ENCODE data around the gene HNF1B. TPM values are rescaled to one million over a fixed set of nuclear protein-coding genes. Genes with fewer than 3 reads are reported as not detected.

HNF1B gene
- total RNA-seq, 1 donor from 2014 or later = not detected

DNA sequence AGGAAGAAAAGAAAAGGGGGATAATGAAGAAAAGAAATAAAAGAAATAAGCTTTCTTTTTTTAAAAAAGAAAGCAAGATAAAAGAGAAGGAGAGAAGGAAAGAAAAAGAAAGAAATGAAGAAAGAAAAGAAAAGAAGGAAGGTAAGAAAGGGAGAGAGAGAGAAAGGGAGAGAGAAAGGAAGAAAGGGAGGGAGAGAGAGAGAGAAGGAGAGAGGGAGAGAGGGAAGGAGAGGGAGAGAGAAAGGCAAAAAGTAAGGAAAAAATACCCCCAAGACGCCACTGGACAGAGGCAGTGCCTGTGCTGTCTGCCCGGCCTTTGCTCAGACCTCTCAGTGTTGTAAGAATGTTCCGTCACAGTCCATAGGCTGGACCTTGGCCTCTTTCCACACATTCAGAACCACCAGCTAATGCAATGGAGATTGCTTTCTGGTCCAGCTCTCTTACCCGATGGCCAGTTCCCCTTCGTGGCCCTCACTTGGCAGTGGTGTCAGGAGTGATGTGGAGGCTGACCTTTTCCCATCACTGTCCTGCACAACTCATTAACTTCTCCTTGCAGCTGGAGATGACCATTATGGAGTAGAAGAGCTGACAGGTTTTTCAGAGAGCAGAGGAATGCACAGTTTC lies 14.3 kb upstream of the HNF1B start:
- Mint-ChIP-seq H3K27ac (ENCODE audit: unreplicated experiment) (no peak overlapping the region), H3K4me3 (no peak overlapping the region), H3K9me3 (no peaks in the 10 kb centered on the region), H3K4me1 (no peaks in the 10 kb centered on the region), H3K27me3 (ENCODE audit: low read depth) (peaks cover 43% of the 10 kb centered on the region), H3K36me3 (ENCODE audit: low read depth) (no peaks in the 10 kb centered on the region)
- DNase-seq (ENCODE audit: low read depth, low spot score) = no peak
- TF ChIP-seq, protein P1, sequence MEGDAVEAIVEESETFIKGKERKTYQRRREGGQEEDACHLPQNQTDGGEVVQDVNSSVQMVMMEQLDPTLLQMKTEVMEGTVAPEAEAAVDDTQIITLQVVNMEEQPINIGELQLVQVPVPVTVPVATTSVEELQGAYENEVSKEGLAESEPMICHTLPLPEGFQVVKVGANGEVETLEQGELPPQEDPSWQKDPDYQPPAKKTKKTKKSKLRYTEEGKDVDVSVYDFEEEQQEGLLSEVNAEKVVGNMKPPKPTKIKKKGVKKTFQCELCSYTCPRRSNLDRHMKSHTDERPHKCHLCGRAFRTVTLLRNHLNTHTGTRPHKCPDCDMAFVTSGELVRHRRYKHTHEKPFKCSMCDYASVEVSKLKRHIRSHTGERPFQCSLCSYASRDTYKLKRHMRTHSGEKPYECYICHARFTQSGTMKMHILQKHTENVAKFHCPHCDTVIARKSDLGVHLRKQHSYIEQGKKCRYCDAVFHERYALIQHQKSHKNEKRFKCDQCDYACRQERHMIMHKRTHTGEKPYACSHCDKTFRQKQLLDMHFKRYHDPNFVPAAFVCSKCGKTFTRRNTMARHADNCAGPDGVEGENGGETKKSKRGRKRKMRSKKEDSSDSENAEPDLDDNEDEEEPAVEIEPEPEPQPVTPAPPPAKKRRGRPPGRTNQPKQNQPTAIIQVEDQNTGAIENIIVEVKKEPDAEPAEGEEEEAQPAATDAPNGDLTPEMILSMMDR (conservative IDR thresholded peaks at IDR 0.05) = no peak

DNA sequence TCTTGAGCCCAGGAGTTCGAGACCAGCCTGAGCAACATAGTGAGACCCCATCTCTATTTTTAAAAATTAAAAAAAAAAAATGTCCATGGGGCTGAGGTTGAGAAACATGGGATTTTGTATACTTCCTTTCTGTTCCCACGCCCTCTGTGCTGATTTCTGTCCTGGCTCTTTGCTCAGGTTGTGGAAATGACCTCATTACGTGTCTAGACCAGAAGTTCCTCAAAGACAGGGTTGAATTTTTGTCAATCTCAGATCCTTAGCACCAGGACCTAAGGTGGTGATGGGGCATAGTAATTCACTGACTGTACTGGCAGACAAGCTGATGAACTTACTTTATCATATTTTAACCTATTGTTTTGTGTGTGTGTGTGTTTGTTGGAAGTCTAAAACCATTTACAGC lies 11.2 kb upstream of the HNF1B start:
- TF ChIP-seq, protein P1 (conservative IDR thresholded peaks at IDR 0.05) = no peak
- no peak for DNase-seq (ENCODE audit: low read depth, low spot score)
- H3K27me3 Mint-ChIP-seq (ENCODE audit: low read depth) = peaks cover 41% of the 10 kb centered on the region
- no peaks in the 10 kb centered on the region for H3K9me3 Mint-ChIP-seq
- H3K4me3 Mint-ChIP-seq = no peak overlapping the region
- H3K36me3 Mint-ChIP-seq (ENCODE audit: low read depth) = no peaks in the 10 kb centered on the region
- H3K27ac Mint-ChIP-seq (ENCODE audit: unreplicated experiment) = no peak overlapping the region
- H3K4me1 Mint-ChIP-seq = no peaks in the 10 kb centered on the region

DNA sequence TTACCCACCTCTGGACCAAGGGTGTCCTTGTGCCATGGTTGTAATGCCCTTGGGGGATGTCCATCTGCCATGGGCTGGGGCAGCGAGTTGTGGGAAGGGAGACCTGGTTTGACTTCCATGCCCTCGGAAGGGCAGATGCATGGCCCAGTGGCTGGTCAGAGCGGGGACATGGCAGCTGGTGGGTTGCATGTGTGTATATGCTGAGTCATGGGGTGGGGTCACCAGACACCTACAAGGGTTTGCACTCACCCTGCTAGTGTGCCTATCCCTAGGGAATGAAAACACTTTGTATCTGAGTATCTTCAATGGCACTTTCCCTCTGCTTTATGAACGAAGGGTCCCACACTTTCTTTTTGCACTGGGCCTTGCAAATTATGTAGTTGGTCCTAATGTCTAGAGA lies 10.6 kb upstream of the HNF1B start:
- TF ChIP-seq, protein P1 (conservative IDR thresholded peaks at IDR 0.05) = no peak
- Mint-ChIP-seq H3K4me1 (no peaks in the 10 kb centered on the region), H3K27ac (ENCODE audit: unreplicated experiment) (no peak overlapping the region), H3K27me3 (ENCODE audit: low read depth) (peaks cover 47% of the 10 kb centered on the region), H3K9me3 (no peaks in the 10 kb centered on the region), H3K4me3 (no peak overlapping the region), H3K36me3 (ENCODE audit: low read depth) (no peaks in the 10 kb centered on the region)
- DNase-seq (ENCODE audit: low read depth, low spot score) = no peak

DNA sequence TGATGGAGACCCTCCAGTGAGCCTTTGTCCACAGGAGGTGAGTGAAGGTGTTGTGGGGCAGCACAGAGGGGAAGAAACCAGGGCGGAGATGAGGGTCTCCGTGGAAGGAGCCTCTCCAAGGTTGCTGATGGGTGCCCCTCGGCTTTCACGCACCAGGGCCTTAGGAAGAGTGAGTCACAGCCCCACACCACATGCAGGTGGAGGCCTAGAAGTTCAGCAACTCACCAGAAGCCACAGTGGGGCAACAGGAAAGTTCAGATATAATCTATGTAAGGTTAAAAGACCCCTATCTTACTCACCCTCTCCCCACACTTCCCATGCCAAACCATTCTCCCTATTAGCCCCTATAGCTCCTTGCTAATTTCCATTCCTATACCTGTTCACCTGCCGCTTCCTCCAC lies 9.5 kb upstream of the HNF1B start:
- Mint-ChIP-seq H3K27me3 (ENCODE audit: low read depth) (peaks cover 49% of the 10 kb centered on the region), H3K4me1 (no peaks in the 10 kb centered on the region)
- TF ChIP-seq, protein P1 (conservative IDR thresholded peaks at IDR 0.05) = no peak

DNA sequence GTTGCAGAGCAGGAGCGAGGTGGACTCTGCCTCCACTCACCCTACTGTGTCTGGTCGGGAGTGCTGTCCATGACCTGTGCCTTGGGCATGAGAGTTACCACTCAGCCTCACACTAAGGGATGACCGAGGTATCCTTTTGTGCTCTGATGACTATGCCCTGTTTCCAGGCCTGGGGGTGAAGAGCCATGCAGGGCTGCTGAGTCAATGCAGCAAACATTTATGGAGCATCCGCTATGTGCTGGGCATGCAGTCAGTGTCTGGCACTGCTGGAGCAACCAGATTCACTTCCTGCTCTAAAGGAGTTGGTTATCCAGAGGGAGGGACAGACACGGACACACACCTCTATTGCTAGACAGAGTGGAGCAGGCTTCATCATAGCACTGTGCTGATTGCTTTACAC lies 7.6 kb upstream of the HNF1B start:
- no peaks in the 10 kb centered on the region for H3K4me1 Mint-ChIP-seq
- DNase-seq (ENCODE audit: low read depth, low spot score) = no peak
- no peak overlapping the region for H3K27ac Mint-ChIP-seq (ENCODE audit: unreplicated experiment)
- H3K9me3 Mint-ChIP-seq = no peaks in the 10 kb centered on the region
- TF ChIP-seq, protein P1 (conservative IDR thresholded peaks at IDR 0.05) = no peak
- H3K36me3 Mint-ChIP-seq (ENCODE audit: low read depth) = no peaks in the 10 kb centered on the region
- no peak overlapping the region for H3K4me3 Mint-ChIP-seq
- H3K27me3 Mint-ChIP-seq (ENCODE audit: low read depth) = peaks cover 63% of the 10 kb centered on the region

More for the DNA sequence above, 9.5 kb upstream of the HNF1B start:
- Mint-ChIP-seq H3K9me3 (no peaks in the 10 kb centered on the region), H3K4me3 (no peak overlapping the region), H3K27ac (ENCODE audit: unreplicated experiment) (no peak overlapping the region), H3K36me3 (ENCODE audit: low read depth) (no peaks in the 10 kb centered on the region)
- no peak for DNase-seq (ENCODE audit: low read depth, low spot score)
